GM21576 (cell line): Measurements from ENCODE around the gene RBP2.
A peak's percentile ranks its signal among the peaks of the same experiment; 100 is the strongest.
"Not testable (repeated sequence)": the region's sequence is repeated elsewhere in the genome, so short reads cannot be mapped to it uniquely, and the experiment has no call there.

Experiments used
- ATAC-seq: cut with Tn5 transposase; IDR thresholded peaks from one replicate; pipeline ENCODE4 v1.9.1; 2021; ENCODE audit warnings: mild to moderate bottlenecking, moderate library complexity; ENCODE audit not compliant: unreplicated experiment

The RBP2 gene

DNA sequence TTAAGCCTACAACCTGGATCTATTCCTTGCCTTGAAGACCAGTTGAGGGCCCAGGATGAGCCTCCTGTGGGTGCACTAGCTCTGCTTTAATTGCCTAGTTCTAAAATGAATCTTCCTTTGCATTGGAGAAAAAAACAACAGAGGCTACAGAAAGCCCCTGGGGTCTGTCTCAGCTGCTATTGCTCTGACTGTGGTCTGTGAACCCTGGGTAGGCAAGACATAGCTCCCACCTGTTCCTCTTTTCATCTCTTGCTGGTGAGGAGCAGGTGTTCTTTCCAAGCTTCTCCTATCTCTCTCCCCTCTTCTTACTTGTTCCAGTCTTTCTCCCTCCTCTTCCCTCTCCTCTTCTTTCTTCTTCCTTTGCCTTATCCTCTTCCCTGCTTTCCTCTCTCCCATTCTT lies 28.8 kb downstream of the RBP2 start:
- ATAC-seq: no peak

DNA sequence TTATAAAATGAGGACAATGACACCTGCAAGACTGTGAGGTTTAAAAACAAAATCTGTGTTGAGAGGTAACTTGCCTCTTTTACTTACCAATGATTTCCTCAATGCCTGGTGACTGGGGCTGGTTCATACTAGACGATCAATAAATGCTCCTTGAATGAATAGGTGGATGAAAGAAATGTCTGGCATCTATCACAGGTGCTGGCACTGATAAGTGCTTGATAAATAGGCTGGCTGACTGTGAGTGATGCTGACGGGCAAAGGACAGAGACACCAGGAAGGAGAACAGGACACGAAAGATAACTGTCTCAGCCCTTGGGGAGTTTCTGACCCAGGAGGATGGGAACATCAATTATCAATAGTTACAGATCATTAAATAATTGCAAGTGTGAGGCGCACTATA lies 31.9 kb downstream of the RBP2 start:
- ATAC-seq: no peak

DNA sequence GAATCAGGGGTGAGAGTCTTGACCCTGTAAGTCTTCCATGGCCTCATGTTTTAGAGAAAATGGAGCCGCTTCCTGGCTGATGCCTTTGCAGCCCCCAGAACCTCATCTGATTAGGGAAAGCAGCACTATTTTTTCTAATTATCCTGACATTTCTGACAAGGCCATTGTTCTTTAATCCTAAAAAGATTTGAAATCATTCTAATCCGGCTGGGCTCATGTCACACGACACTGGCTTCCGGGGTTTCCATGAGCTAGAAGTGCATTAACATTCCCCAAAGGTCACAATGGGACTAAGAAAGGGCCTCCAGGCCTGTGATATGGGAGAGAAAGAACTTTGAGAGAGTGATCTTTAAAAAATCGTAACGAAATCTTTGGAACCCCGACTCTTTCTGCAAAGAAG lies 33.1 kb downstream of the RBP2 start:
- ATAC-seq: no peak

DNA sequence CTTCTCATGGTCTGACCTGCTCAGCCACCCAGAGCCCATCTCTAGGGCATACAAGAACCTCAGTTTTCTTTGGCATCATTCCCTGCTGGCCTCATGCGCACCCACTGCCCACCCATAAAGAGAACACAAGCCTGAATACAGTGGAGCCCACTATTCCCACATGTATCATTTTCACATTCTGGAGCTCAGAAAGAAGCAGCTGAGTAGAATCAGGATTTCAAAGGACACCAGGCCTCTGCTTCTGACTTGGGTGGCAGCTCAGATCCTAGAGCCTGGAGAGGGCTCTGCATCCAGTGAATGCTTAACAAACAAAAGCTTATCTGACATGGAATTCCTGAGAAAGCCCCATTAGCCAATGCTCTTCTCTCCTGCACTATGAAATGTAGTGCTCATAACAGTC lies 34.7 kb downstream of the RBP2 start:
- no peak for ATAC-seq

DNA sequence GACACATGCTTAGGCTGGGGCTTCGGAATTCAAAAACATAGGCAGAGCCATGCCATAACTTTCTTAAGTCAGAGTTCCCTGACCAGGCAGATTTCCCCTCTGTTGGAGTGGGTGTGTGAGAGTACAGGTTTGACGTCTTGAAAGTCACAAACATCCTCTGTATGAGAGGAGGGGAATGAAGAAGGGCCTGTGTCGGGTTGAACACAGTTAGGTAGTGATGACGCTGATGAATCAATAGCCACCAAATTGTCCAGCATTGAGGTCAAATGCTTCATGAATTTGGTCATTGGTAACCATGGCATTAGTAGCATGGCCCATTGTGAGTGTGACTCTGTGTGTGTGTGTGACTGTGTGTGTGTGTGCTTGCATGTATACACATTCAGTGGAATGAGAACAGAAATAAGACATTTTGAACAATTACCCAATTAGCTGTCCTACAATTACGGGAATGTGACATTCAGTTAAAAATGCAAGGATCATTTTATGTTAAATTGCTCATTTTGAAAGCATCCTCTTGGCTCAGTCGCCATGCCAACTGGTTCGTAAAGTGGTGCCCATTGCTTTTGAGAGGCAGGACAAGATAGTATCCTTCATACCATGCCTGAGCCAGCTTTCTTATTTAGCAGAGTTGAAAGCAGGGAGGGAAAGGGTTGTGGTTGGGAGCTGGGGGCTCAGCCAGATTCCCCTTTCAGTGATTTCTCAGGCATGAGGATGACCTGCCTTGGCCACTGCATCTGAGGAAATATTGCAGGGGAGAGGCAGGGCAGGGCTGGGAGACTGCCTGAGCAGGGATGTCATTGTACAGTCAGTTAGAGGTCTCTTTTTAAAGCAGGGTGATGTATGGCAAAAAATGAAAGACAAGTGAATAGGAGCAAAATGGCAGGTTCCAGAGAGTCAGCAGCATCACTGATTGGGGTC lies 35.4 kb downstream of the RBP2 start:
- ATAC-seq: no peak

DNA sequence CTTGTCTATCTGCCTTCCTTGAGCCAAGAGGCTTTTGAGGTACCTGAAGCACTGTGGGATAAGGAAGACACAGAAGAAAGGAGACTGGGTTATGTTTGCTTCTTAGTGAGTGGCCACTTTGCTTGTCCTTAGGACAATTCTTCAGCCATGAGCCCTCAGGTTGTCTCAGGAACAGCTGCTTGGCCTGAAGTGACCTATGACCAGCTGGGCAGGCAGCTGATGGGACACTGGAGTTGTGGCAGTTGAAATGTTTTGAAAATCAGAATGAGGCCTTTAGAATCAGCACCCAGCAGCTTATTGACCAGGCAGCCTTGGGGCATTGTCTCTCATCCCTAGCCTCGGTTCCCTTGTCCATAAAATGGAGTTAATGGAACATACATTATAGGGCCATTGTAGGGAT lies 37.0 kb downstream of the RBP2 start:
- ATAC-seq: no peak

DNA sequence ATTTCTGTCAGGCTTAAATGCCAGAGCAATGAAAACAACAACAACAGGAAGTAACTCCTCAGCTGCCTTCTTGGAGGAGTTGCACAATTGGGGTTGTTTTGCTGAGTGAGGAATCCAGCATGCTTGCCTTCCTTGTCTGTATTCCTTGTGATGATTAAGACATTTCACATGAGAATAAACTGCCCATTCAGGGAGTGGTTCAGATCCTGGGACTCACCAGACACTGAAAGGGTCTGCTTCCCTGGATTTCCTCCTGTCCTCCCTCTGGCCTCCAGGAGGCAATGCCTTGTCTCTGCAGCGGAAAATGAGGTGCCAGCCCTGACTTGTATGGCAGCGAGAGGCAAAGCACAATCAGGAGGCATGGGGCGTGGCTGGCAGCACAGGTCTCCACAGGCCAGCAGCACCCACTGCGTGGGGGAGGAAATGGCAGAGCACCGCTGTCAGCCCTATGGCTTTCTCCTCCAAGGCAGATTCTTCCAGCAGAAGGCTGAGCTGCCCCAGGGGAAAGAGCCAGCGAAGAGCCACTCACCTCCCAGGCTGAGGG lies 41.5 kb downstream of the RBP2 start:
- ATAC-seq: no peak

DNA sequence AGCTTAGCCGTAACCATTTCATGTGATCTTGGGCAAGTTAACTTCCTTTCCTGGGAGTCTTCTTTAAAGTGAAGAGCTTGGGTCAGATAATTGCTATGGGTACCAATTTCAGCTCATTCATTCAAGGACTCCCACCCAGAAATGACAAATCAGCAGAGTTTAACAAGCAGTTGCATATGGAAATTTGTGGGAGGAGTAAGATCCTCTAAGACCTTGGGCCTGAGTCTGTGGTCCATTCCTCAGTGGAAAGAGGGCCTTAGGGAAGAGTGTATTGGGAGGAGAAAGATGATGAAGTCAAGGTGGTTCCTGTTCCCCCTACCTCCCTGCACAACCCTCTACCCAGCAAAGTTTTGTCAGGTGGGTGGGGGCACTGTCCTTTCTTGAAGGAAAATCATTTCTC lies 42.1 kb downstream of the RBP2 start:
- ATAC-seq: no peak

DNA sequence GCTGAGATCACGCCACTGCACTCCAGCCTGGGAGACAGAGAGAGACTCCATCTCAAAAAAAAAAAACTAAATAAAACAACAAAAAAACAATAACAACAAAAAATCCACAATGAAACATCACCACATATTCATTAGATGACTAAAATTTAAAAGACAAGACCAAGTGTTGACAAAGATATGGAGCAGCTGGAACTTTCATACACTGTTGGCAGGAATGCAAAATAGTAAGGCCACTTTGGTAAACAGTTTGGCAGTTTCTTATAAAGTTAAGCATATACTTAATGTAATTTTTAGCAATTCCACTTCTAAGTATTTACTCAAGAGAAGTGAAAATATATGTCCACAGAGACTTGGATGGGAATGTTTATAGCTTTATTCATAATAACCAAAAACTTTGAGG lies 43.2 kb downstream of the RBP2 start:
- no peak for ATAC-seq

DNA sequence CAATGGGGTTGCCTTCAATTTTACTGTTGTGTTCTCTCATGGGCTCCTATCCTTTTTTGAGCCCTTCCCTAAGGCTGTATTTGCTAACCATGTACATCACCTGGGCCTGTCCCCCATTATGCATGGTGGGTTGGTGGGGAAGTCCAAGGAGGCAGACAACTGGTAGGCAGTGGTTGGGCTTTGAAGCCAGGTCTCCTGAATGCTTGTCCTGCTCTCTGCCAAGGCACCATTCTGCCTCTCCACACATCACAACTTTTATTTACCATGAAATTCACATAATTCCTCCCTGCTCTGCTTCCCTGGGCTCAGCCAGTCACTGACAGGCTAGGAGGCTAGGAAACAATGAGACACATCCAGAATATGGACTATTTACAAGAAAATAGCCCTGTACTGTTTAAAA lies 45.8 kb downstream of the RBP2 start:
- no peak for ATAC-seq

DNA sequence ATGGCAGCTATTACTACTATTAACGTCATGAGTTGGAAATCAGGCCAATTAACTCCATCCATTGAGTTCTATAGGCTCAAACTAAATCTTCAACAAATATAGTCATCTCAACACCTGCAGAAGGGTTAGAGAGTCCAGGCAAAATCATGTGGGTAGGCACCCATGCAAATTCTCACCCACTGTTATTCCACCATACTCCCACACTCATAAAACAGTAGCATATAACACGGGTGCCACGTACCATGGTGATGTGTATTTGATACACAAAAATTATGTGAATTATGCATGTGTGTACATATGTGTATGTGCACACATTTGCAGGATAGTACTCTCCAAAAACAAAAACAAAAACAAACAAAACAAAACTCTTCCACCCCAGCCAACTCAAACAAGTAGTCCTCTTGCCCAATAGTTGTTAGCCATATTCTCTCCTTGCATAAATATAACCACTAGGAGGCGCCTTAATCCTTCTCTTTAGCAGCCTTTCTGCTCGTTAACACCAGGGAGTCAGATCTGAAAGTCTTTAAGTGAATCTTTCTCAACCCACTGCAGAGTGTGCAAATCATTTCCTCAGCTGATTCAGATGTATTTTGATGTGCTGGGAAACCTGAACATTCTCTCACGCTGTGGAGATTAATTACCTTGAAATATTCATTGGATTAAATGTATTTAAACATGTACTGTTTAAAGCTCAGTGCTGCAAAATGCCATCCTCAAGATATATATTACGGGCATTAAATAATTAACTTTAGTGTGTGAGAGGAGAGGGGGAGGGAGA lies 48.8 kb downstream of the RBP2 start:
- ATAC-seq: peak; percentile 56

DNA sequence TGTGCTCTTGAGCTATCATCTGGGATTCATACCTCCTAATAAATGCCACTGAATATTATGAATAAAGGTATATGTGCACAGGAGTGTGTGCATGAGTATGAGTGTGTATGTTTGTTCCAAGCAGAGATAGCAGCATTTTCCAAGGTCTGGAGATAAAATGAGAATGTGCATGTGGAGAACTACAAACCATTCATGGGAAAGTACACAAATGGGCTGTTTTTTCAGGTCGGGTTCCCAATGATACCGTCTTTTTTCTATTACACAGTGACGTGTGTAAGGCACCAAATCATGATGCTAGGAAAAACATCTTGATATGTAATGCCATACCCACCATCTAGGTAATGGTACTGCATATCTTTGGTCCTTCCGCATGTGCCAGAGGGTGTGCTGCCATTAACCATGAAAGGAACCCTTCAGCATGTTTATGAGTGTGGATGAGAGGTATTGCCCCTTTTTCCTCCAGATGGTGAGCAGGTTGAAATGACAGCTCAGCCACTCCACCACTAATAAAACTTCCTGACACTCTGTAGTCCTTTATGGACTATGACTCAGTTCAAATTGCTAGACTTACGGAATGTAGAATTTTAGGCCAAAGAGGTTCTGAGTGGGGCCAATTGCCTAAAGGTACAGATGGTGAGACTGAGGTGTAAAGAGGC lies 50.4 kb downstream of the RBP2 start:
- ATAC-seq: no peak

DNA sequence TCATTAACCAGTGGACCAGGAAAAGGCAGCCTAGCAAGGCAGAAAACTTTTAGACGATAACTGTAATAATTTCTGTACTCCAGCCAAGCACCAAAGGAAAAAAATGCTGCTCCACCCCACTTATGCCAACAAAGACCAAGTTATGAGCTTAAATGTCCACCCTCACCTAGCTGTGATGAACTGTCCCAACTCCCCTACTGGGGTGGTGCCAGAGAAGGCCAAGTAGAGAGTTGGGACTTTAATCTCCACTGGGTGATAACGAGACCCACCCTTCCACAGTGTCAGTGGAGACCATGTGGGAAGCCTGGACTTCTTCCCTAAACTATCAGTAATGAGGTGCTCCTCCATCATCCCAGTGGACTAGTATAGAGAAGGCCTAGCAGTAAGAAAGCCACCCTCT lies 53.1 kb downstream of the RBP2 start:
- ATAC-seq: no peak

DNA sequence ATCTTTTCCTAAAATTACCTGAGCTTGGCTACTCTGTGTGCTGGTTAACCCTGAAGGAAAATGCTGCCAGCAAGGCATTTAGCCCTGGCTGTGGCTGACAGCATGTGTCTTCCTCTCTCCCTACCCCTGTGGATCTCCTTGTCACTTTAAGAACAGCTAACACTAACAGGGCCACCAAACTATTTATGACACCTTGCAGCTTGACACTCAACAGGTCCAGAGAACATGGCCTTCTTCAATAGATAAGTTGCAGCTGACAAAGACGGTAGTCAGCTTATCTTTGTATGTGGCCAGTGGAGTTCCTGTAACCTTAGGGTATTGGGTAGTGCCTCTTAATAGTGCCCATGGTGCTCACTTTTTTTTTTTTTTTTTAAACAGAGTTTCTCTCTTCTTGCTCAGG lies 54.9 kb downstream of the RBP2 start:
- no peak for ATAC-seq

DNA sequence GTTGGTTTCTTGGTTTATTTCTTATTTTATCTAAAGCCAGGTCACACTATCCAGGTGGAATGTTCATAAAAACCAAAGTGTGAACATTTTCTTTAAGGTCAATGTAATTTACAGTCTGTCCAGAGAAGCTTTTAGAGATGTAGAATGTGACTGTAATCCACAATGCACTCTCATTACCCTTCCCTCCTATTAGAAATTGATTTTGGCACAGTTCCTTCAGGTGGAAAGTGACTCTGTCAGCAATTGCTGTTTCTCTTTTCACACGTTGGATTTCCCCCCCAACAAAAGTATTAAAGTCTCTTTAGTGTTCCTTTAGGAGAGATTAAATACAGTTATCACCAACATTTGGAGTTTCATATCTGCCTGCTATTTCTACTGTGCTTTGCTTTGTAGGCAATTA lies 55.3 kb downstream of the RBP2 start:
- ATAC-seq: no peak

DNA sequence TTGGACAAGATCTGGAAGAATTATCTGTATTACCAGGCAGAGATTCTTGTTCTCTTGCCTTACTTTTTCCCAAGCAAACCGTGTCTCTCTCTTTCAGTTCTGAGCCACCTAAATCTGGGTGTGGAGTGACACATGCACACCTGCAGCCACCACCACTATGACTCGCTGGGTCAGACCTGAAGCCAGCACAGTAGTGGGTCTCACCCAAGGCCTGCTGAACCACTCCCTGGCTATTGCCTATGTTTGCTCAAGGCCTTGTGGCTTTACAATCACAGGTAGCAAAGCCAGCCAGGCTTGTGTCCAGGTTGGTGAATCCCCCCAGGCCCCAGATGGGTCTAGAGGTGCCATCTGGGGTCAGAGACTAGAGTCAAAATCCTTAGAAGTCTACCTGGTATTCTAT lies 58.2 kb downstream of the RBP2 start:
- no peak for ATAC-seq

DNA sequence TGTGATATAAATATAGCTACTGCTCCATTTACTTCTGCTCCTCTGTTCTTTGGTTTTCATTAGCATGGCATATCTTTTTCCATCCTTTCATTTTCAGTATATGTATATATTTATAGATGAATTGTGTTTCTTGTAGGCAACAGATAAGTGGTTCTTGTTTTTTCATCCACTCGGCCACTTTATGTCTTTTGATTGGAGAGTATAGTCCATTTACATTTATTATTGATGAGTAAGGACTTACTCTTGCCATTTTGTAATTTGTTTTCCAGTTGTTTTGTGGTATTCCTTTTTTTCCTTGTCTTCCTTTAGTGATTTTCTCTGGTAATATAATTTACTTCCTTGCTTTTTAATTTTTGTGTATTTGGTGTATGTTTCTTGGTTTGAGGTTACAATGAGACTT lies 60.0 kb downstream of the RBP2 start:
- ATAC-seq: no peak

DNA sequence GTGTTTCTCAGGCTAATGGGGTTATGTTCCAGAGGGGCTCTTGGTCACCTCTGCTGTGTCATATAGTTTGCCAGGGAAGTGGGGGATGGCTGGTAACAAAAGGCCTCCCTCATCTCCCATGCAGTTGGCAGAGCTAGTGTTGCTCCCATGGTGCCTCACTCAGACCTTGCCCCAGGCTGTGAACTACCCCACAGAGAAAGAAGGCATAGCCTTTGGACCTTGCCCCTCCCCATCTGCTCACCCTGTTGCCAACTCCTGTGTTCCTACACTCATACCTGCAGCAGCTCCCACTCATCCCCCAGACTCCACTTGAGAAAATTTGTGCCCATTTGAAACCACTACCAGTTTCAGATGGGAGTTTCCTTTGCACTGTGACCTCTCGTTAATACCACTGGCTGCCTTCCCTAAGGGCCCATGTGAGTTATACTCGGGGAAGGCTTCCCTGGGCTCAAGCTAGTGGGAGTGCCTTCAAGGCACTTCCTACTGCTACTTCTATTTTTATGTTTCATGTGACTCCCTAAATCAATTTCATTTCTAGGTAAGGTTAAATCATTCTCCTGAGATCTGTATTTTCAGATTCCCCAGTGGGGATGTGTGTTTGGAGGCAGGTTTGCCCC lies 61.6 kb downstream of the RBP2 start:
- no peak for ATAC-seq

DNA sequence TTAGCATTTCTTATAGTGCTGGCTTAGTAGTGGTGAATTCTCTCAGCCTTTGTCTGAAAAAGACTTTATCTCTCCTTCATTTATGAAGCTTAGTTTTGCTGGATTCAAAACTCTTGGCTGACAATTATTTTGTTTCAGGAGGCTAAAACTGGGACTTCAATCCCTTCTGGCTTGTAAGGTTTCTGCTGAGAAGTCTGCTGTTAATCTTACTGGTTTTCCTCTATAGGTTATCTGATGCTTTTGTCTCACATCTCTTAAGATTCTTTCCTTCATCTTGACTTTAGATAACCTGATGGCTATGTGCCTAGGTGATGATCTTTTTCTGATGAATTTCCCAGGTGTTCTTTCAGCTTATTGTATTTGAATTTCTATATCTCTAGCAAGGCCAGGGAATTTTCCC lies 63.4 kb downstream of the RBP2 start:
- ATAC-seq: not testable (repeated sequence)
